NT2/D1 (cell line): ENCODE measurements around the gene PNMA8A.
A peak's percentile ranks its signal among the peaks of the same experiment; 100 is the strongest.

Experiments
- DNase-seq: peaks from one replicate; pipeline ENCODE4 v3.0.0-alpha.2; 2011; ENCODE audit warnings: low read depth, low spot score
- H3K27me3 ChIP-seq: 2 replicates; pipeline ENCODE4 v1.6.0; 2011; ENCODE audit warnings: mild to moderate bottlenecking; ENCODE audit not compliant: insufficient read length, insufficient read depth
- H3K36me3 ChIP-seq: 2 replicates; pipeline ENCODE4 v1.6.1; 2011; ENCODE audit warnings: mild to moderate bottlenecking, low read length, mixed read lengths; ENCODE audit not compliant: insufficient read depth, insufficient read length
- H3K4me1 ChIP-seq: 2 replicates; pipeline ENCODE4 v1.5.1; 2011; ENCODE audit not compliant: insufficient read depth, insufficient read length
- H3K4me3 ChIP-seq: 2 replicates; pipeline ENCODE4 v1.5.1; 2011; ENCODE audit warnings: low read depth; ENCODE audit not compliant: insufficient read length
- H3K9ac ChIP-seq: 2 replicates; pipeline ENCODE4 v1.6.0; 2011; ENCODE audit warnings: low read depth; ENCODE audit not compliant: insufficient read length
- H3K9me3 ChIP-seq: 2 replicates; pipeline ENCODE4 v1.5.1; 2011; ENCODE audit warnings: mild to moderate bottlenecking, low read length; ENCODE audit not compliant: insufficient read depth
- SUZ12 ChIP-seq: IDR thresholded peaks from 2 replicates; pipeline ENCODE4 v1.6.1; 2011; ENCODE audit not compliant: insufficient read length, insufficient read depth; ENCODE audit errors: extremely low read depth
- YY1 ChIP-seq: IDR thresholded peaks from 2 replicates; pipeline ENCODE4 v1.6.1; 2011; ENCODE audit not compliant: insufficient read length, insufficient read depth
- ZNF274 ChIP-seq: IDR thresholded peaks from 2 replicates; pipeline ENCODE4 v1.6.1; 2011; ENCODE audit warnings: mild to moderate bottlenecking, low read depth, low read length

The PNMA8A gene

DNA sequence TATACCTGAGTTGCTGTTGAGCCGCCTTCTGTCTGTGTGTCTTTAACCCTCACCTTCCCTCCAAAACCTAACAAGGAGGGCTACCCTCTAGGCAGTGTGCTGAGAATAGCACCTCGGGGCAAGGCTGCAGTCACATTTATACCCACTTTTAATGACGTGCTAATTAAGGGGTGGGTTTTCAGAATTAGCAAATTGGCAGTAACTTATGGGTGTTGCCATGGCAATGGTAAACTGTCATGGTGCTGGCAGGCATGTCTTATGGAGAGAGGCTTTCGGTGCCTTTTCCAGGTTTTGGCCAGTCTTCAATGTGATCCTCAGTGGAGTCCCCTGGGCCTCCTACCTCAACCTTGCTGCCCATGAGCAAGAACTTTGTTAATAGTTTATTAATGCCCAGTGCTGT, 1.2 kb upstream of the PNMA8A start:
- no peaks in the 10 kb centered on the region for H3K9me3 ChIP-seq
- H3K4me3 ChIP-seq, result no peak overlapping the region
- H3K36me3 ChIP-seq, result peaks cover 24% of the 10 kb centered on the region
- H3K27me3 ChIP-seq, result no peaks in the 10 kb centered on the region
- no peak for TF ChIP-seq SUZ12
- no peak for TF ChIP-seq ZNF274
- TF ChIP-seq YY1, result no peak
- no peak overlapping the region for H3K9ac ChIP-seq
- peaks cover 7% of the 10 kb centered on the region for H3K4me1 ChIP-seq
- DNase-seq, result no peak

DNA sequence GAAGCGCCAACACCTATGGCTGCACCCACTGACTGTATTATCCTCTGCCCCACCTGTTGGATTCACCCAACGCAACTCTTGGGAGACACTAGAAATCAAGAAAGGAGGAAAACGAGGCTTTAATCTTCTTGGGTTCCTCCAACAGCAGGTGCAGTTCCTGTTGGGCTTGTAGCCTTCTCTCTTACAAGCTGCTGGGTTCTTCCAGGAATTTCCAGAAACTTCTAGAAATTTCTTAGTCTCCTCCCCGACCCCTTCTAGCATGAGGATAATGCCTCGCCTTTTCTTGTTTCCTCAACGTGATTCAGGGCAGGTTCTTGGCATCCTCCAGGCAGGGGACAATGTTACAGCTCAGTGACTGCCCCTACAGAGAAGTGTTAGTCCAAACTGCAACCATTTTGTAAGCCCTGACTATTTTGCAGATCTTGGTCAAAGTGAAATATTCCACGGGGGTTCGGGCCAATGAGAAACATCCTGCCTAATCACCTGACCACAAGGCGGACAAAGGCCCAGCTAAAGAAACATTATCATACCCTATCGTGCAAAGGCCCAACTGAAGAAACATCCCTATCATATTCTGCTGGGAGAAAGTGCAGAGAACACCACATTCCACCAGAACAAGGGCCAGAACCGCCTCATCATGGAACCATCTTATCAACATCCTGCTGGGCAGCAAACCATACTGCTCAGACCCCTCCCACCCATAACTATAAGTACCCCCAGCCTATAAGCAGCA, 614 bp upstream of the PNMA8A start:
- DNase-seq, result no peak
- Histone ChIP-seq H3K27me3 (no peaks in the 10 kb centered on the region), H3K4me3 (peak overlapping the region; percentile 57), H3K9ac (no peak overlapping the region), H3K36me3 (peaks cover 25% of the 10 kb centered on the region), H3K4me1 (peaks cover 7% of the 10 kb centered on the region), H3K9me3 (no peaks in the 10 kb centered on the region)
- TF ChIP-seq SUZ12, result no peak
- no peak for TF ChIP-seq ZNF274
- no peak for TF ChIP-seq YY1

DNA sequence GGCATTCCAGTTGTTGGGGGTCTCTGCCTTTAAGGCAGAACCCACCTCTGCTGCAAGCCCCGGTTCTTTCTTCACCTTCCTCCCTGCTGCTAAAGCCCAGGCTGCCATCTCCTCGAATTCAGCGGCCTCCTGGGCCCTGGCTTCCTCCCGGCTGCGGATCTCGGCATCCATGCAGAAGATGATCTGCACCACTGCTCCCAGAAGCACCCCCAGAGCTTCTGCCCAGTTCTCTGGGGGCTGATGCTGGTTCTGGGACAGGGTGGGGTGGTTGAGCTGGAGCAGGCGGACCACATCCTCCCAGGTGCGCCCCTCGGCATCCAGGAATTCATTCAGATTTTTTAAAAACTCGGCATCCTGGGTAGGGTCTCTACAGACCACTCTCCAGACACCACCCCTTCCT, 987 bp downstream of the PNMA8A start:
- TF ChIP-seq ZNF274 (no peak), SUZ12 (no peak), YY1 (no peak)
- H3K9ac ChIP-seq, result peak overlapping the region; percentile 74
- no peaks in the 10 kb centered on the region for H3K9me3 ChIP-seq
- no peaks in the 10 kb centered on the region for H3K27me3 ChIP-seq
- DNase-seq, result no peak
- peak overlapping the region; percentile 57 for H3K4me3 ChIP-seq
- peaks cover 25% of the 10 kb centered on the region for H3K36me3 ChIP-seq
- peaks cover 7% of the 10 kb centered on the region for H3K4me1 ChIP-seq

DNA sequence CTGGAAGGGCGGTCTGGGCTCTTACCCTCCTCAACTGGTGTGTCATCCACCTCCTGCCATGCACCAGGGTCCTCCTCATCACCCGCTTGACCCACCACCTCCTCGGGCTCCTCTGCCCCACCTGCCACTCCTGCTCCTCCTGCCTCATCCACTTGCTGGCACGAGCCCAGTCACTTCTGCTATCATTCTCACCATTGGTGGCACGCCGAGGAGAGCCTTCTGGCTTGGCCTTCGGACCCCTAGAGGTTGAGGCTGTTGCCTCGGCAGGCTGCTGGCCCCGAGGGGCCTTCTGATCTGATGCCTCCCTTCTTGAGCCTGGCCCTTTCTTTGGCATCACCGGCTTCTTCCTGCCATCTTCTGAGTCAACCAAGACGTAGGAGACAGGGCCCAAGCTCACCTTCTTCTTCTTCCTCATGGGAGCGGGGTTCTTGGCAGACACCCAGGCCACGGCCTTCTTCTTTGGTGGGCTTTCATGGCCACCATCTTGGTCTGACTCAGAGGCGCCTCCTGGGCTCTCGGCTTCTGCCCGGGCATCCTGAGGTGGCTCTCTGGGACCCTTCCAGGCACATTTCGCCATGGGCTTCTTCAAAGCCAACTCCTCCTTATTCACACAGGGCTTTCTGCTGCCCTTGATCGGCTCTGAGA, 1.7 kb downstream of the PNMA8A start:
- no peak overlapping the region for H3K4me3 ChIP-seq
- peaks cover 7% of the 10 kb centered on the region for H3K4me1 ChIP-seq
- no peak for TF ChIP-seq ZNF274
- H3K9ac ChIP-seq, result no peak overlapping the region
- DNase-seq, result no peak
- no peaks in the 10 kb centered on the region for H3K27me3 ChIP-seq
- H3K36me3 ChIP-seq, result peaks cover 25% of the 10 kb centered on the region
- H3K9me3 ChIP-seq, result no peaks in the 10 kb centered on the region

DNA sequence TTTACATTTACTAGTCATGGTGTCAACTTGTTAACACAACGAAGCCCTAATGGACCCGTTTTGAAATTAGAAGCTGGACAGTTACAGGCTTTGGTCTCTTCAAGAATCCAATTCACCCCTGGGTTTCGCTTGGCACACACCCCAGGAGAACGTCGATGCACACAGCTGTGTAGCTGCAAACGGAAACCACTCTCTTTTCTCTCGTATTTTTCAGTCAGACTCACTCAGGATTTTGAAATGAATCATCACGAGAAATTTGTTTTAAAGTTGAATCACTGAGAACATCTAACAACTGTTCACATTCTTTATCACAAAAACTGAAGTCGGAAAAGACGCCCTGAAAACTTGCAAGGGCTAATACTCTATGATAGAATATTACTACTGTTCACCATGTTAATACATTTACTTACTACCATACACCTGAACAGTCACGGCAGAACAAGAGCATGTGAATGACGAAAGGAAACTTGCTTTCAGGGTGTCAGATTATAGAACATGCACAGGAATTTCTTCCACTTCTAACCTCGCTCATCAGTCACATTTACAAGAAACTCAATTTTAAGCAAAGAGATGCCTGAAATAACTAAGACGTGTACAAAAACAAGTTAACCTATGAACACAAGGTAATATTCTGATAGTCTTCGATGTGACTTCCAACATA, 4.7 kb downstream of the PNMA8A start:
- Histone ChIP-seq H3K4me1 (peaks cover 3% of the 10 kb centered on the region), H3K9ac (no peak overlapping the region), H3K36me3 (peaks cover 25% of the 10 kb centered on the region), H3K4me3 (no peak overlapping the region), H3K27me3 (no peaks in the 10 kb centered on the region), H3K9me3 (no peaks in the 10 kb centered on the region)
- TF ChIP-seq SUZ12 (no peak), YY1 (no peak), ZNF274 (no peak)
- DNase-seq, result no peak

DNA sequence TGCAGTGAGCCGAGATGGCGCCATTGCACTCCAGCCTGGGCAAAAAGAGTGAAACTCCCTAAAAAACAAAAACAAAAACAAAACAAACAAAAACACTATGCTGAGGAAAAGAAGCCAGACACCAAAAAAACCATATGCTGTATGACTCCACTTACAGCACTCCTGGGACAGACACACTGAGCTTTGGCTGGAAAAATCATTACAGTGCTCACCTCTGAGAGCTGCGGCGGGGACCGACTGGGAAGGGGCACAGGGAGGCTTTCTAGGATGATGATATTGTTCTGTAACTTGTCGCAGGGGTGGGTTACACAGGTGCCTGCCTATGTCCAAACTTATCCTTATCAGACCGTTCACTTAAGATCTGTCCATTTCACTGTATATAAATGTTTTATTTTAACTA, 7.8 kb downstream of the PNMA8A start:
- H3K4me3 ChIP-seq, result no peak overlapping the region
- no peaks in the 10 kb centered on the region for H3K27me3 ChIP-seq
- TF ChIP-seq ZNF274 (no peak), SUZ12 (no peak), YY1 (no peak)
- DNase-seq, result no peak
- H3K4me1 ChIP-seq, result no peaks in the 10 kb centered on the region
- H3K36me3 ChIP-seq, result peaks cover 9% of the 10 kb centered on the region
- no peaks in the 10 kb centered on the region for H3K9me3 ChIP-seq
- H3K9ac ChIP-seq, result no peak overlapping the region

DNA sequence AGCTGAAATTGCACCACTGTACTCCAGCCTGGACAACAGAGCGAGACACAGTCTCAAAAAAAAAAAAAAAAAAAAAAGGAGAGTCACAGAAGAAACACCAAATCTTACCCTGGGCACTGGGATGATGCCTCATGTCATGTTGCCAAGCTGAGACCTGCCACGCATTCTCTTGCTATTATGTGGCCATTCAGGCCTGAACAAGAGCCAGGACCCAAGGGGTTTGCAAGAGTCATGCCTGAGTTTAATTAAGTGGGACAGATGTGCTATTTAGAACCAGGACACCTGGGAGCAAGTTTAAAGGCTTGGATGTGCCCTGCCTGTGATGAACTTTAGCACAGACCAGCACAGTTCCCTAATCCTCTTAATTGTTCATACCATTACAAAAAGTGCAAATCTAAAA, 9.8 kb downstream of the PNMA8A start:
- DNase-seq, result no peak
- Histone ChIP-seq H3K27me3 (no peaks in the 10 kb centered on the region), H3K9me3 (no peaks in the 10 kb centered on the region), H3K4me1 (no peaks in the 10 kb centered on the region), H3K9ac (no peak overlapping the region), H3K4me3 (no peak overlapping the region), H3K36me3 (no peaks in the 10 kb centered on the region)
- no peak for TF ChIP-seq SUZ12
- no peak for TF ChIP-seq YY1
- no peak for TF ChIP-seq ZNF274

DNA sequence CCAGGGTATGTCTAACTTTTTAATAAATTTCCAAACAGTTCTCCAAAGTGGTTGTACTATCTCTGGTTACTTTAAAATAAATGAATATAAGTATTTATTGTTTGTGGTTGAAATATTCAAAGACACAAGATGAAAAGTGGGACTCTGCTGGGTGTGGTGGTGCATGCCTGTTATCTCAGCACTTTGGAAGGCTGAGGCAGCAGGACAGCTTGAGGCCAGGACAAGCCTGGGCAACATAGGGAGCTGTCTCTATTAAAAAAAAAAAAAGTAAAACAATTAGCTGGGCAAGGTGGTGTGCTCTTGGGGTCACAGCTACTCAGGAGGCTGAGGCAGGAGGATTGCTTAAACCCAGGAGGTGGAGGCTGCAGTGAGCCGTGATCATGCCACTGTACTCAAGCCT, 10.4 kb downstream of the PNMA8A start:
- Histone ChIP-seq H3K9me3 (no peaks in the 10 kb centered on the region), H3K36me3 (no peaks in the 10 kb centered on the region), H3K4me3 (no peak overlapping the region), H3K4me1 (no peaks in the 10 kb centered on the region), H3K27me3 (no peaks in the 10 kb centered on the region), H3K9ac (no peak overlapping the region)
- no peak for TF ChIP-seq YY1
- DNase-seq, result no peak
